KG1 (cell line): ENCODE data around the gene HEPHL1.

Source experiments
- DNase-seq: peaks from one replicate; lab custom pipeline; 2025; lab: John Stamatoyannopoulos, UW

HEPHL1 gene

DNA sequence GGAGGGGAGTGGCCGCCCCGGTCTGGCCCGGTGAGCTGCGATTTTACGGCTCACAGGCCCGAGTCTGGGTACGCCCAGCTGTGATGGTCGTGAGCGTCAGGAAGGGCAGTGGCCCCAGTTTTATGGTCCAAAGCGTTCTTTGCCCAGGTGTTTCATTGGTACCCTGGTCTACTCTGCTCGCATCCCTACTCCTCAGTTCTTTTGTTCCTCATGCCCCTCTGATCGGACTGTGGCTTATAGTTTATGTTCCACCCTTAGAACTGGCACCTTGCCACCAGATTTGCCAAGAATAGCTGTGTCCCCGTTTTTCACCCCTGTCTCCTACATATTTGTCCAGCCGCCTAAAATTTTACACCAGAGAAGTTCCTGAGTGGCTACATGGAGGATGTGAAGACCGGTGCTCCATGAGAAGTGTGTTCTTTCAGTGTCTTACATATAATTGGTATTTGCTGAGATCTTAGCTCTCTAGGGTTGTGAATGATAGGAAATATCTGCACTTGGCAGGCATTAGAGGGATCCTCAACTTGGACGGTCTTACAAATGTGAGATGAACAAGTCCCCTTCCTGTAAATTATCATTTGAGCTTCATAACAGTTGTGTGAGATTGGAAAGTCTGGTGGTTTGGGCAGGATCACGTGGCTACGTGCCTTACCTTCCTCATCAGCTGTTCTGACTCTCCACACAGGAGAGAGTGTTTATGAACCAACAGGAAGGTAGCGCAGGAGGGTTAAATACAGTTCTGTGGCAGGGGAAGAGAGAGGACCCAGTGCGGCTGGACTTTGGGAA, 108.6 kb downstream of the HEPHL1 start:
- no peak for DNase-seq

DNA sequence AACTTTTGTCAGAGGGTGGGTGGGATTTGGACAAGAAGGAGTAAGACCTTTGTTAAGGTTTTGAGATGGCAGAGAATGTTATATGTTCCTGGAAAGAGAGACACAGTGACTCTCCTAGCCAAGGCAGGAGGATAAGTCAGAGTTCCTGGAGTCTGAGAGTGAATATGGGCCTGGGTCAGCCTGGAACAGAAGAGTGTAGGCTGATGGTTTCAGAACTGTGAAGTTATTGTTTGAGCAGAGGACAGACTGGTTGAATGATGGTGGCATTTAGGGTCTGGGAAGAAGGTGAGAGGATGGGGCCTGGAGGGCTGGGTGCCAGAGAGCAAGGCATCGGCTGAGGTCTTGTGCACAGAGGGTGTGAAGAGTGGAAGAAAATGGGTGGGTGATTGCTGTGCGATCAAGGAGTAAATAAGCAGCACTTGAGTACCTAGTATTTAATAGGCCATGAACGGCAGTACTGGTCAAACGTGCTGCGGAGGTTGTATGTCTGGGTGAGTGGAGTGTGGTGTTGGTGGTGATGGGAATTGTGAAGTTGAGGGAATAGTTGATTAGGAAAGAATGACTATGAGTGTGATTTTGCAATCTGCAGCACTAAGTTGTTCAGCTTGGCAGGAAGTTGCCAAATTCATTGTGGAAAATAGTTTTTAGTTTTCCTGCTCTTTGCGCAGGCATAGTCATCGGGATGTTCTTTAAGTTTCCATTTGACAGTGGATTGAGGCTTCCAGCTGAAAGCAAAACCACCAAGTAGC, 109.3 kb downstream of the HEPHL1 start:
- DNase-seq, result no peak

DNA sequence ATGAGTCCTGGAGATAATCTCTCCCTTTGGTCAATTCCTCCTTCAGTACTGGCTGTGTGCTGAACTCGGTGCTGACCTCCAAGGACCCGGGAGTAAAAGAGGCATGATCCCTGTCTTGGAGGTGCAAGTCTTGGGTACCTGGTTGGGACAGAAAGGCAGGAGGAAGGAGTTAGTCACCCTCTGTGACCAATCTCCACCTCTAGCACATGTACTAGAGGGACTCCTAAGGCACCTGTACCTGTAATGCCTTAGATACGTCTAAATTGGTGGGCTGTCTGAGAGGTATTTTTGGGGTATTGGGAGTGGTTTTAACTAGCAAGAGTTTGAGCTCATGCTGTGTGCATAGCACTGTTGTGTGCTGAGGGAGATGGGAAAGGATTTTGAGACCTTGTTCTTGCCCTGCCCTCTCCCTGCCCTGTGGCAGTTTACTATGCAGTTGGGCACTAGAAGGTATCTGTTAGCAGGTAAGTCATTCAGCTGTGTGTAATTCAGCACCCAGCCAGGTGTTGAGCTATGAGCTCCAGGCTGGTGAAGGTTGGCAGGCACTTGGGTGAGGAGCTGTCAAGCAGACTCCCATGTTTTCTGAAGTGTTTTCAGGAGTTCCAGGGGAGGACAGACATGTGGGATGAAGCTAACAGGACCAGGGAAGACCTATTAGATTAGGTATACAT, 110.0 kb downstream of the HEPHL1 start:
- no peak for DNase-seq

DNA sequence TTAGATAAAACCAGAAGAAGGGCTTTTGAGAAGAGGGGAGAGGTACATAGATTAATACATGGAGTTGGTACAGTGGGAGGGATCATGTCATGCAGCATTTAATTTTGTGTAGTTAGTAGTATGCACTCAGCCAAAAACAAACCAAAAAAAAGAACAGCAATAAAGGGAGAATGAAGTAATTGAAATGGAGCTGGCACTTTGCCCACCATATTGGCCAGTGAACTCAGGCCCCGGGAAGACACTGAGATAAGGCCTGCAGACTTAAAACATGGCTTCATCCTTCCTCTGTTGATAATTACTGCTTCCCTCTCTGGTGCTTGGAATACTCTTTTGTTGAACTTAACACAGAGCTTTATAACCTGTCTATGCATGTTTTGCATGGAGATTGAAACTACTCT, 110.6 kb downstream of the HEPHL1 start:
- DNase-seq, result no peak

DNA sequence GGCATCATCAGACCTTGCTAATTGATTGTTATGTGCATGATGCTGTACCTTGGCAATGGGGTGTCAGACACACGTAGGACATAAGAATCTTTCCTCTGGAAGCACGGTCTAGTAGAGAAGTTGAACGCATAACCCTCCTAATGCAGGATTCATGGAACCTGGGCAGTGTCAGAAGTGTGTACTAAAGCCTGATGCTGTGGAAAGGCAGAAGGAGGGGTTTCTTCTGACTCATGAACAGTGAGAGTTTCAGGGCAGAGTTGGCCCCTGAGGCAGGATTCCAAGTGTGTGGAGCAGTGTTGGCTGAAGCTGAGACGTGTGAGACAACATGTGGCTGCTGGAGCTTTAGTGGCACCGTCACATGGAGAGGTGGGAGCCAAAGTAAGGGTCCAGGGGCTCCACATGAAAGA, 111.0 kb downstream of the HEPHL1 start:
- DNase-seq, result no peak

DNA sequence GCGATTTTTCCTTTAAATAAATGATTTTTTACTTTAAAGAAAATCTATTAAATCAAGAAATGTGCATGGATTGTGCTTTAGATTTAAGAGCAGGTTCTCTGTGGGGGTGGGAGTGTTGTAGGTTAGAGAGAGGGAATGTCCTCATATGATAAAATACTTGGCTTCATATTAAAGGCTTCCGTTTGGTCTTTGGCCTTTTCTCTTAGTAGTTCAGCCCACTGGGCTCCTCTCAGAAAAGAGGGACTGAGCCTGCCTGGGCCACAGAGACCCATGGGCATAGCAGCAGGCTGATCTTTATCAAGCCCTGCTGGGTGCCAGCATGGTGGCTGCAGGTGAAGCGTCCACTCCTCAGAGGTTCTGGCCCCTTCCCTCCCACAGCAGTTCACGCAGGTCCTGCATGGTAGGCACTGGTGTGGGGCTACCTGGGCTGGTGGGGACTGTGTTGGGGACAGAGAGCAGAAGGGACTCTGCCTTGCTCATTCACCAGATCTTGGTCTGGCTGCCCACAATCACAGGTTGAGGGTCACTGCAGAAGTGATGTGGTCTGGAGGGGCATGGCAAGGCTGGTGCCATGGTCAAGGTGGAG, 111.8 kb downstream of the HEPHL1 start:
- no peak for DNase-seq

DNA sequence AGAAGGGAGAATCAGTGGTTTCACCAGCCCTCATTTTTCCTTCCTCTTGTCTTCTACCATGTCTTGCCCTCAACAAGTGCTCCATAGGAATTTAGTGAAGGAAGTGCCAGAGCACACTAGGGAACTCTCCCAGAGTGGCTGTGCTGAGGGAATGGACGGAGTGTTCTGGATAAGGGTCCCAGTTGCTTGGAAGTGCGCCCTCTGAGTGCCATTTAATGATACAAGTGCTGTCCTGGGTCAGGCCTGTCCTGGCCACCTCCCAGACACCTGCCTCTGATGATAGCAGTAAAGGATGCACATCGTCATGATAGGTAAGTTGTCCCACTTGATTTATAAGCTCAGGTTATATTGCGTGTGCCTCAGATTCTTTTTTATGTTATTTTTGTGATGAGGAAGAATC, 112.6 kb downstream of the HEPHL1 start:
- DNase-seq, result no peak

DNA sequence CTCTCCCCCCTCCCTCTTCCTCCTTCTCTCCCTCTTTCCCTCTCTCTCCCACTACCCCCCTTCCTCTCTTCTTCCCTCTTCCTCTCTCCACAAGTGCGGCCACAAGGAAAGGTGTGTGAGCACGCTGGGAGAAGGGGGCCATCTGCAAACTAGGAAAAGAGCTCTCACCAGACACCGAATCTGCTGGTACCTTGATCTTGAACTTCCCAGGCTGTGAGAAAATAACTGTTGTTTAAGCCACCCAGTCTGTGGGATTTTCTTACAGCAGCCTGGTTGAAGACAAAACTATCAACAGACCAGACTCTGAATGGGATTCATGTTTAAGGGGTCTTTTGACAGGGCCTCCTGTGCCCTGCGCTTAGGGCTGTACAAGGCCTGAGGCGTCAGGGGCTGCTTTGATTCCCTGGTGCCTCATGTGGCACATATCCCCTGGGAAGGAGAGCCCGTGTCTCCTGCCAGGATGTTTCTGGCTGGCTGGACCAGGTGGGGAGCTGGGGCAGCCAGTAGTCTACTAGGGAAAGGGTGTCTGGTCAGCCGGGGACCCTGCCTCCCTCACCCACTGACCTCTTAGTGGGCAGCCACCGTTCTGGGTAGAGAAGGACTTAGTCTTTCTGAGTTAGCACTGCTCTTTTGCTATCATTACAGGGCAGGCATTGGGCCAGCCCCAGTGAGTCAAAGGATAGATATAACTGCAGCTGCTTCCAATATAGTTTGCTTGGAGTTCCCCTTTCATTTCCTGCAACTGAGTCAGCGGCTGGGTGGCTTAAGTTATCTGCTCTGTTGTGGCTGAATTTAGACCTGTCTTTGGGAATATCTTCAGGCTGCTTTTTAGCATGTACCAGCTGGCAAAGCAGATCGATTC, 113.7 kb downstream of the HEPHL1 start:
- no peak for DNase-seq

DNA sequence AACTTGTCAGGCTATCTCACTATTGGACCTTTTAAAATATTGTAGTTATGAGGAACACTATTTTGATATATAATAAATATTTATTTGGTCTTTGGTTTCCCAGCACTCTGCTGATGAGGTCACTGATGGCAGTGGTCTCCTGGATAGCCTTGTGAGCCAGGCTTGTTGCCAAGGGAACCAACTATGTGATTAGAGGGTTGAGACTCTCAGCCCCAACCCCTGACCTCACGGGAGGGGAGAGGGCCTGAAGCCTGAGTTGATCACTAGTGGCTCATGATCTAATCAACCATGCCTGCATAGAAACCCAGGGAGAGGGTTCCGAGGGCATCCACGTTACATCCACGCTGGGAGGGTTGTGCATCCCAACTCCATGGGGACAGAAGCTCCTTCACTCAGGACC, 118.3 kb downstream of the HEPHL1 start:
- no peak for DNase-seq

DNA sequence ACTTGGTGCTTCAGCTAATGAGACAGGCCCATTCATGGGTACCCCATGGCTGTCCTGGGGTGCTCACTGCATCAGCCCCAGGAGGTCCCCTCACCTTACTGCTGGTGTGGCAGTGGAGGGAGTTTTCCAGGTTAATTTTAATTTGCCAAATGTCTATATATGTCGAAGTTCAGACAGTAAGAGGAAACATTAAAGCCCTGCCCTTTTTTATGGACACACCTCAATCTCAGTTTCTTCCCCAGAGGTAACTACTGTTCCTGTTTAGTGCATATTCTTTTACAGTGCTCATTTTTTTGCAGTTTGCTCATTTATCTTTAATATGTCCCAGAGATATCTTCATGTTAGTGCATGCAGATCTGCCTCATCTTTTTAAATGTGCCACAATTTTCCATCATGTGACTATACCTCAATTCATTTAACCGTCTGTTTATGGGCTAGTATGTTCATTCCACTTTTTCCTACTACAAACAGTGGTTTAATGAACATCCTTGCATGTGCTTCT, 119.1 kb downstream of the HEPHL1 start:
- no peak for DNase-seq

DNA sequence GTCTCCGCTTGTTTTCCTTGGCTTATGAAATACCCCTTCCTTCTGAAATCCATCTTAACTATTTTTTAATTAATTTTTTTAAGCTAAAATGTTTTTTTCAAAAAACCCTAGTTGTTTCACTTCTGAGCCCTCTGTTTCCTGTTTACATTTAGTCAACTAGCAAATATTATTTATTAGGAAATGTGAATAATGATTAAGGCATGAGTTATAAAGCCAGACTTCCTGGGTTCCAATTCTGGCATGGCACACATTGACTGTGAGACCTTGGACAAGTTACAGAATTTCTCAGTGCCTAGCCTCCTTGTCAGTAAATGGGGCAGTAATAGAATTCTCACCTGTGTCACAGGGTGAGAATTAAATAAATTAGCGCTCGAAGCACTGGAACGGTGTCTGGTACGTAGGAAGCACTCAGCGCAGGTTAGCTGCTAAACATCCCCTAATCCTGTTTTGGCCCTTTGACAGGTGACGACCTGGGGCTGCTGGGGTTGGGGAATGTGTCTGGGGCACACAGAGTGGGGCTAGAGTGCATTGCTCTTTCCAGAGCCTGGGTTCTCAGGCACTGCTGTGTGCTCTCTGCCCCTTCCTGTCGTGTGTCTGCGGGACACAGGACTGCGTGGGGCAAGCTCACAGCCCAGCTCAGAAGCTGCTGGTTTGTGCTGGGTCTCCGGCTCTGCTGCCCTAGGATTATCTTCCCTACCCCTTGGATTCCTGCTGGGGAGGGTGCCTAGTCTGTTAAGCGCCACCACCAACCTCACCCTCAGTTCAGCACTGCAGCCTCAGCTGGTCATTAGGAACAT, 120.6 kb downstream of the HEPHL1 start:
- no peak for DNase-seq

DNA sequence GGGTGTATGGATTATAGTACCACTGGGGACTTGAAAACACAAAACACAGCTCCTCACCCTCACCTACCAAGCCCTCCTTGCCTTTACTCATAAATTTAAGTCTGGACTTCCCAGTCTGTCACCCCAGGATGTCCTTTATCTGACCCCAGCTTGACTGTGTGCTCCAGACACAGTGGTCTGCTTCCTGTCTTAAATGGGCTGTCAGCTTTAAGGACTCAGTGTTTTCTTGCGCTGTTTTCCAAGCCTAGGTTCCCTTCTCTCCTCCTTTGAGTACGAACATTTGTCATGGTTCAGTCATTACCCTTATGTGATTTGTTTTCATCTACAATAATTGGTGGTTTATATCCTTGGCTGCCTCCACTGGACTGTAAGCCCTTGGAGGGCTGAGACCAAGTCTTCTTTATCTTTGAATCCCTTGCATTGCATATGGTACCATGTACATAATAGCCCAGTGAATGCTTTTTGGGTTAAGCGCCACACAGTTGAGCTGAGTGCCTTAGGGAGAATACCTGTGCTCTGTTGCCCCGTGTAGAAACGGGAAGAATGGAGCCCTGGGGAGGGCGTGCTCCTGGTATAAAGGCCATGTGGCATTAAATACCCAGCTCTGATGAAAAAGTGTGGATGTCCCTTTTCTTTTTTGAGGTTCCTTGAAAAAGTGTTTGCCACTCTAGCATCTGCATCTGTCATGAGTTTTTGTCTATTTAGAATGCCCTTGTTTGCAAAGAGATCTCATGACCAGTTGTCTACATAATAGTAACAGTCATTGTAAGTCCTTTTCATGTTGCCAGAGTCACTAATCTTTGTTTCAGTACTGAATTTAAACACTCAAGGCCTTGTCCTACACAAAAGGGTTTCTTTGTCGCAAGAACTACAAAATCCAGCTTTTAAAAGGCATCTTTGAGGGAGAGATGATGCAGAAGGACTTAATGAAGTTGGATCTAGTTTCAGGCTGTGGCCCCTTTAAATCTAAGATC, 121.4 kb downstream of the HEPHL1 start:
- no peak for DNase-seq

DNA sequence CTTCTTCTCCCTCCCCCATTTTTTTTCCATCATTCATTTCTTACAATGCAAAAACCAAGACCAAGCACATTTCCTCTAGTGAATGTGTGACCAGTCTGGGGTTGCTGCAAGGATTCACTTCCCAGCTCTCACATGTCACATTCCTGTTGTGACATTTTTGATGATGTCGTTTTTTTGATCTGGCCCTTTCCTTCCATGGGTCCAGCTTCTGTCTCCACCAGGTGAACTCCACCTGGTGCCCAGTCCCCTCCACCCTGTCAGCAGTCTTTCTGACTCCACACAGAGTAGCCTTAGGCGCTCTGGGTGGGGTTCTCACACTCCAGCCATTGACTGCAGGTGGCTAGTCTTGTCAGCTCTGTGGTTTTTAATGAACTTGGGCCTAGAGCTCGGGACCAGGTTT, 123.1 kb downstream of the HEPHL1 start:
- DNase-seq, result no peak

DNA sequence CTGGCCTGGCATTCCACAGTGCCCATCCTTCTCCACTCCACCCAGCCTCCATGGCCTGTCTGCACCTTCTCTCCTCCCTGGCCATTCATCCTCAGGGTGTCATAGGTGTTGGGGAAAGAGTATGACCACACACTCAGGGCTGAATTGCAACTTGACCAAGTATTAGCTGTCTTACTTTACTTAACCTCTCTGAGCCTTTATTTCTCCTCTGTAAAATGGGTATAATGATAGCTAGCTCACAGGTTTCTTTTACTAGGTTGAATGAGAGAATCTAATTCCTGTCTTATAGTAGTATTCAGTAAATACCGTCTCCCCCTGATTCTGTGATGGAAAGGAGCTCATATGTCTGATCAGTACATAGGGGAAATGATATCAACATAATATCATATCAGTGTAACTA, 123.5 kb downstream of the HEPHL1 start:
- no peak for DNase-seq

DNA sequence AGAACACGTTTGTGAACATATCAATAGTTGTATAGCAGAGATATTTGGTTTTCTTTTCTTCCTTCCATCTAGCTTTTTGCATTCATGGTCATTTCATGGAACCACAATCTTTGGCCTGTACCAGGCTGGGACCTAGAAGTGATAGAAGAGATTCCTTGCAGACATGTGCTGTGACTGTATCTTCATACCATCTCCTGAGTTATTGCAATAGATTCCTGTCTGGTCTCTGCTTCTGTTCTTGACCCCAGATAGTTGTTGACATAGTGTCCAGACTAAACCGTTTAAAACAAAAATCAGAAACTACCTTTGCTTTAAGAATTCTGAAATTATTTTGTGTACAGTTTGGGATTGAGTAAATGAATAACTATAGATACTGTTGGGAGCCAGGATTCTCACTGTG, 124.3 kb downstream of the HEPHL1 start:
- no peak for DNase-seq

DNA sequence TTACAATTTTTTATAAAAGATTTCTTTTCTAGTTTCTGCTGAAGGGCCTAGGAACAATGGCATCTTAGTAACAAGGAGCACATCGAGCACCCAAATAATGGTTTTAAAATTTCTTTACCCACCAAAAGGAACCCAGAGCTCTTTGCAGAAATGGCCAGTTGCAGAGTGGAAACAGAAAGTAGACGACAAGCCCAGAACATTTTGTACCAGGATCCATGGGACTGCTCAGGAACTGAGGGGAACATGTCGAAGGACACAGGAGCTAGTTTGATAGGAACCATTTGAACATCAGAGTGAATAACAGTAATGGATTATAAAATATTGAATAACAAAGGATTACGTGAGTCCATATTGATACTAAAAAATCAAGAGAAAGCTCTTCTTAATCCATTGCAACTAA, 124.8 kb downstream of the HEPHL1 start:
- DNase-seq, result no peak

DNA sequence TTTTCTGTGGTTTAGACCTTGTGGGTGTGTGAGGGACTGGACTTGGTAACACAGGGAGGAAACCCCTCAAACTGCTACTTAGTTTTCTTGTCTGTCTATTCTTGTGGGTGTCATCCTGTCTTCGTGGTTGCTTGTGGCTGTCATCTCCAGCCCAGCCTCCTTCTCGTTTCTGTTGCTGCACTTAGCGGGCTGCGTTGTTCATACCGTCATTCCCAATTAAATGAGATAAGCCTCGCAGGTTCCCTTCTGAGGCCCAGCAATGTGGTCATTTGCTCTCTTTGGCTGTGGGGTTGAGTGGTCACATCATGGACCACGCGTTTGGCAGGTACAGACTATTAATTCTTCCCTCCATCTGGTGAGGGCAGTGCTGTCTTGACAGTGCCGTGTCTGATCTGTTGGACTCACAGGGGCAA, 126.3 kb downstream of the HEPHL1 start:
- DNase-seq, result peak; percentile 30

DNA sequence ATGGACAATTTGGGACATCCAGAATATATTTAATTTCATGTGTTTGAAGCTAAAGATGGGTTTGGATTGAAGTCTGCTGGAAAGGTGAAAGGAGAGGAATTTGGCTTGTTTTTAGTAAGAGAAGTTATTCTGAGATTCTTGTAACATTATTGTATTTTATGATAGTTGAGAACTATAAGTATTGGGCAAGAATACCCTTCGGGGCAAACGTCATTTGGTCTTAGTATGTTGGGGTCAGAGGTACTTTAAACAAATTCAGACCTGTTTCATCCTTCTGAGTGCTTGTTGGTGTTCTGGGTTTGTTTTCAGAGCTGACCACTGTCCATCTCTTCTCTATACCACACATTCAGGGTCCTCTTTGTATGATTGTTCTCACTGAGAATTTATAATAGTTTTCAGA, 127.0 kb downstream of the HEPHL1 start:
- no peak for DNase-seq

DNA sequence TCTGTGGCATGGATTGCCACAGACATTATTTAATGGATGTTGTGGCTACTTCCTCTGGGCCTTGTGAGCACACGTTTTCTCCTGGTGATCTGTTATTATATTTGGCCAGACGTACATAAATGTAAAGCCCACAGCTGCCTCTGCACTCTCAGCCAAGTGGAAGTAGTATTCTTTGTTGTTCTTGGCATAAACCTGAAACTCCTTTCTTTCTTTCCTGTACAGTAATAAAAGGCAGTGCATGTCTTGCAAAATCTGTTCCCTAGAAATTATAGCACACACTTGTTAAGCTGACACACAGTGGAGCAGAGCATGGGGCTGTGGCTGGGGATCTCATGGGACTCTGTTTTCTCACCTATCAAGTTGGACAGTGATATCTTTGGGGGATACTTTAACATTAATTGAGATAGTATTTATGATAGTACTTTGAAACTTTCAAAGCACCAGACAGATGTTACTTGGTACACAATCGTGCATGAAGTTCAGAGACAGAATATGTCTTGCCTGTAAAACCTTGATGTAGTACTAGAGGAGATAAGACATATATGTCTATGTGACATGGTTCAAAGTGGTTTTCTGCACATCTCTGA, 128.4 kb downstream of the HEPHL1 start:
- no peak for DNase-seq
